Neural progenitor cell (in vitro differentiated cells): ENCODE results near the gene VEPH1. TPM values are rescaled to one million over a fixed set of nuclear protein-coding genes. Genes with fewer than 3 reads are reported as not detected.

Source experiments
- DNase-seq: peaks from one replicate; pipeline ENCODE4 v3.0.0-alpha.2; 2016; ENCODE audit warnings: low spot score
- H2AFZ ChIP-seq: fragments of 200-600 bp; sonication (generic); replicated peaks from 2 replicates; pipeline ENCODE4 v1.6.1; 2016; ENCODE audit warnings: antibody characterized with exemption
- H3F3A ChIP-seq: fragments of 200-600 bp; sonication (generic); 2 replicates; pipeline ENCODE4 v1.6.1; 2016; ENCODE audit warnings: antibody characterized with exemption, low read depth
- H3K27ac ChIP-seq: fragments of 200-600 bp; sonication (generic); 2 replicates; pipeline ENCODE4 v1.5.1; 2016; ENCODE audit warnings: mild to moderate bottlenecking
- H3K27me3 ChIP-seq: fragments of 200-600 bp; sonication (generic); 2 replicates; pipeline ENCODE4 v1.6.1; 2016; ENCODE audit warnings: mild to moderate bottlenecking, moderate library complexity
- H3K36me3 ChIP-seq: fragments of 200-600 bp; sonication (generic); 2 replicates; pipeline ENCODE4 v1.5.1; 2016
- H3K4me1 ChIP-seq: fragments of 200-600 bp; sonication (generic); 2 replicates; pipeline ENCODE4 v1.6.1; 2016; ENCODE audit warnings: mixed run types
- H3K4me2 ChIP-seq: fragments of 200-600 bp; sonication (generic); 2 replicates; pipeline ENCODE4 v1.6.1; 2016
- H3K4me3 ChIP-seq: fragments of 200-600 bp; sonication (generic); 2 replicates; pipeline ENCODE4 v1.5.1; 2016
- H3K79me2 ChIP-seq: fragments of 200-600 bp; sonication (generic); 2 replicates; pipeline ENCODE4 v1.6.1; 2016; ENCODE audit warnings: low read depth
- H3K9ac ChIP-seq: fragments of 200-600 bp; sonication (generic); 2 replicates; pipeline ENCODE4 v1.6.1; 2016
- H3K9me3 ChIP-seq: fragments of 200-600 bp; sonication (generic); 2 replicates; pipeline ENCODE4 v1.5.1; 2016; ENCODE audit warnings: low read depth
- H4K20me1 ChIP-seq: fragments of 200-600 bp; sonication (generic); 2 replicates; pipeline ENCODE4 v1.6.1; 2016; ENCODE audit warnings: low read depth
- H3K27ac Mint-ChIP-seq: 3 replicates; pipeline ENCODE4 v1.8.0; 2021; ENCODE audit warnings: mixed read lengths
- H3K27me3 Mint-ChIP-seq: 2 replicates; pipeline ENCODE4 v1.8.0; 2022; ENCODE audit warnings: low read depth, mild to moderate bottlenecking, inconsistent platforms, moderate library complexity, mixed read lengths; ENCODE audit not compliant: insufficient read depth
- H3K36me3 Mint-ChIP-seq: 3 replicates; pipeline ENCODE4 v1.8.0; 2021; ENCODE audit warnings: mixed read lengths
- H3K4me1 Mint-ChIP-seq: 3 replicates; pipeline ENCODE4 v1.8.0; 2021; ENCODE audit warnings: mixed read lengths
- H3K4me3 Mint-ChIP-seq: 3 replicates; pipeline ENCODE4 v1.8.0; 2021; ENCODE audit warnings: mild to moderate bottlenecking, moderate library complexity, mixed read lengths
- H3K9me3 Mint-ChIP-seq: 3 replicates; pipeline ENCODE4 v1.8.0; 2020; ENCODE audit warnings: mixed read lengths
- EZH2 ChIP-seq: fragments of 200-600 bp; sonication (generic); IDR thresholded peaks from 2 replicates; pipeline ENCODE4 v1.6.1; 2017; ENCODE audit warnings: antibody characterized with exemption, mild to moderate bottlenecking, moderate library complexity
- EZH2phosphoT487 ChIP-seq: fragments of 200-600 bp; sonication (generic); IDR thresholded peaks from 2 replicates; pipeline ENCODE4 v1.6.1; 2017; ENCODE audit warnings: antibody characterized with exemption
- total RNA-seq: library from RNA; depleted of rRNA; stranded (reverse); fragments of >200 nt; gene quantifications from 2 replicates; pipeline ENCODE4 v1.2.3, GENCODE V29; 2015; ENCODE audit warnings: low replicate concordance
- TF ChIP-seq, protein P1 (sequence below): fragments of 200-600 bp; sonication (generic); IDR thresholded peaks from 2 replicates; pipeline ENCODE4 v1.5.1; 2017; ENCODE audit warnings: antibody characterized with exemption, mild to moderate bottlenecking

VEPH1 gene
- total RNA-seq, 1 donor from 2014 or later: not detected

DNA sequence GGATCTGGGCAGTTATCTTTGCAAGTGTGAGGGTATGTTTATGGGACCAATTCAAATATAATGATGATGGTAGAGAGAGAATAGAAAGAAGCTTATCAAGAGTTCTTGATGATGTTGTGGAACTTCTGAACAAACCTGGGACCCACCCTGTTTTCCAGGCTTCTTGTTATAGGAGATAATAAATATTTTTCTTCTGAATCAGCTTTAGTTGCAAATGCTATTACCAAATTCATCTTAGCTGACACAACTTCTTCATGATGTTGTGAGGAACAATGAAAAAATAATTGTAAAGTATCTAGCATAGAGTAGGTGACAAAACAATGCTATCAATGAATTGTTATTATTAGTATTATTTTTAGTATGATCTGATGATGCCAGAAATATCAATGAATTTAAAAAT lies 110.1 kb downstream of the VEPH1 start:
- no peak overlapping the region for H3K4me2 ChIP-seq
- H3K36me3 ChIP-seq: no peaks in the 10 kb centered on the region
- Mint-ChIP-seq H3K4me1 (peaks cover 4% of the 10 kb centered on the region), H3K27ac (no peak overlapping the region), H3K4me3 (no peak overlapping the region), H3K9me3 (peaks cover 38% of the 10 kb centered on the region), H3K27me3 (no peaks in the 10 kb centered on the region), H3K36me3 (peaks cover 29% of the 10 kb centered on the region)
- TF ChIP-seq, protein P1, sequence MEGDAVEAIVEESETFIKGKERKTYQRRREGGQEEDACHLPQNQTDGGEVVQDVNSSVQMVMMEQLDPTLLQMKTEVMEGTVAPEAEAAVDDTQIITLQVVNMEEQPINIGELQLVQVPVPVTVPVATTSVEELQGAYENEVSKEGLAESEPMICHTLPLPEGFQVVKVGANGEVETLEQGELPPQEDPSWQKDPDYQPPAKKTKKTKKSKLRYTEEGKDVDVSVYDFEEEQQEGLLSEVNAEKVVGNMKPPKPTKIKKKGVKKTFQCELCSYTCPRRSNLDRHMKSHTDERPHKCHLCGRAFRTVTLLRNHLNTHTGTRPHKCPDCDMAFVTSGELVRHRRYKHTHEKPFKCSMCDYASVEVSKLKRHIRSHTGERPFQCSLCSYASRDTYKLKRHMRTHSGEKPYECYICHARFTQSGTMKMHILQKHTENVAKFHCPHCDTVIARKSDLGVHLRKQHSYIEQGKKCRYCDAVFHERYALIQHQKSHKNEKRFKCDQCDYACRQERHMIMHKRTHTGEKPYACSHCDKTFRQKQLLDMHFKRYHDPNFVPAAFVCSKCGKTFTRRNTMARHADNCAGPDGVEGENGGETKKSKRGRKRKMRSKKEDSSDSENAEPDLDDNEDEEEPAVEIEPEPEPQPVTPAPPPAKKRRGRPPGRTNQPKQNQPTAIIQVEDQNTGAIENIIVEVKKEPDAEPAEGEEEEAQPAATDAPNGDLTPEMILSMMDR: no peak
- TF ChIP-seq EZH2 (no peak), EZH2phosphoT487 (no peak)
- H4K20me1 ChIP-seq: no peaks in the 10 kb centered on the region
- no peaks in the 10 kb centered on the region for H3F3A ChIP-seq
- no peak overlapping the region for H3K4me3 ChIP-seq
- no peaks in the 10 kb centered on the region for H3K27me3 ChIP-seq
- no peaks in the 10 kb centered on the region for H3K9me3 ChIP-seq
- H3K79me2 ChIP-seq: no peaks in the 10 kb centered on the region
- H2AFZ ChIP-seq: no peak overlapping the region
- peaks cover 2% of the 10 kb centered on the region for H3K4me1 ChIP-seq
- DNase-seq: no peak
- H3K9ac ChIP-seq: no peak overlapping the region
- H3K27ac ChIP-seq: no peak overlapping the region

DNA sequence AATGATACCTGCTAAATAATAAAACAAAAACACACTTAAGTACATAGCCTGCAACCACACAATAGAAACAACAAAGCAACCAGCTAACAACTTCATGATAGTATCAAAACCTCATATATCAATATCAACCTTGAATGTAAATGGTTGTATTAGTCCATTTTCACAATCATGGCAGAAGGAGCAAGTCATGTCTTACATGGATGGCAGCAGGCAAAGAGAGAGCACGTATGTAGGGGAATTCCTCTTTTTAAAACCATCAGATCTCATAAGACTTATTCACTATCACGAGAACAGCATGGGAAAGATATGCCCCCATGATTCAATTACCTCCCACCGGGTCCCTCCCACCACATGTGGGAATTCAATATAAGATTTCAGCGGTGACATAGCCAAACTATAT lies 111.1 kb downstream of the VEPH1 start:
- no peaks in the 10 kb centered on the region for H3F3A ChIP-seq
- Mint-ChIP-seq H3K4me1 (peaks cover 12% of the 10 kb centered on the region), H3K9me3 (peaks cover 29% of the 10 kb centered on the region), H3K27ac (no peak overlapping the region), H3K27me3 (no peaks in the 10 kb centered on the region), H3K4me3 (no peak overlapping the region), H3K36me3 (peaks cover 23% of the 10 kb centered on the region)
- no peak for TF ChIP-seq EZH2phosphoT487
- TF ChIP-seq, protein P1: no peak
- no peak for TF ChIP-seq EZH2
- no peak for DNase-seq
- no peaks in the 10 kb centered on the region for H3K9me3 ChIP-seq
- H3K79me2 ChIP-seq: no peaks in the 10 kb centered on the region
- peaks cover 10% of the 10 kb centered on the region for H3K4me1 ChIP-seq
- H3K4me3 ChIP-seq: no peak overlapping the region
- no peaks in the 10 kb centered on the region for H3K36me3 ChIP-seq
- H4K20me1 ChIP-seq: no peaks in the 10 kb centered on the region
- no peak overlapping the region for H3K4me2 ChIP-seq
- no peaks in the 10 kb centered on the region for H3K27me3 ChIP-seq
- no peak overlapping the region for H2AFZ ChIP-seq
- no peak overlapping the region for H3K27ac ChIP-seq
- H3K9ac ChIP-seq: no peak overlapping the region

DNA sequence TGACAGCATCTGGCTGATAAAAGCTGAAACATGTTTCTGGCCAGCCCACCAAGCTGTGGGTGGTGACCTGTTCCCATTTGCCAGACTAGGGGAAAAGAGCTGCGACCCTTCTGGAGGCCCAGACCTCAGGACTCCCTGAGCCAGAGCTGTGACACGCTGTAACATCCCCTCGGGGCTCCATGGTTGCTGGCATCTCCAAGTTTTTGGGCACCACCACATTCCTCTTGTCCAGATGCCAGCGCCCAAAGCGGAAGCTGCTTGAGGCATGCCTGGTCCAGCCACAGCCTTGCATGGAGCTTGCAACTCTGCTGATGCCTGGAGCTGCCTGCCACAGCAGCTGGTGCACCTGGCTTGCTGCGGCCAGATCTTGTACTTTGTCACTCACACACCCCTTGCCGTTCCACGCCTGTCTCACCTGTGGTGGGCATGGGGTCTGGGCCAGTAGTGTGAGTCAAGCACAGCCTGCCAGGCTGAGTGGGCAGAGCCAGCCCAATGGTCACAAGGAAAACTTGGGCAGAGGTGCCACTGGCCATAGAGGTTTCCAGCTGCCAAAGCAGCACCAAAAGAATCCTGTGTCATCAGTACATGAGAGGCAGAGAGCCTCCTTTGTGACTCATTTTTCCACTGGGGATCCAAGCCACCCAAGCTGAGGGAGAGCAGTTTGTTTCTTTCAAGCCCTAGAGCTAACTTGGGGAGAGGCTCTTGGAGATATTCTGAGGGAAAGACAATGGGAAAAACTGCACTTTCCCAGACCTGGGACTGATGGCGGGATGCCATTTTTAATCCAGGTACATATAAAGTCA lies 112.3 kb downstream of the VEPH1 start:
- DNase-seq: no peak
- H3K27ac ChIP-seq: no peak overlapping the region
- H3K4me1 ChIP-seq: peaks cover 10% of the 10 kb centered on the region
- no peak overlapping the region for H3K4me3 ChIP-seq
- no peaks in the 10 kb centered on the region for H3K79me2 ChIP-seq
- H3K36me3 ChIP-seq: no peaks in the 10 kb centered on the region
- H3K9me3 ChIP-seq: no peaks in the 10 kb centered on the region
- no peaks in the 10 kb centered on the region for H4K20me1 ChIP-seq
- H3K4me2 ChIP-seq: no peak overlapping the region
- H3K9ac ChIP-seq: no peak overlapping the region
- H3K36me3 Mint-ChIP-seq: peaks cover 20% of the 10 kb centered on the region
- H3K27ac Mint-ChIP-seq: no peak overlapping the region
- H3K9me3 Mint-ChIP-seq: peaks cover 19% of the 10 kb centered on the region
- no peaks in the 10 kb centered on the region for H3K27me3 ChIP-seq
- no peak overlapping the region for H2AFZ ChIP-seq
- H3F3A ChIP-seq: no peaks in the 10 kb centered on the region
- H3K4me3 Mint-ChIP-seq: no peak overlapping the region
- peaks cover 19% of the 10 kb centered on the region for H3K4me1 Mint-ChIP-seq
- TF ChIP-seq, protein P1: no peak
- TF ChIP-seq EZH2: no peak
- TF ChIP-seq EZH2phosphoT487: no peak
- peaks cover 2% of the 10 kb centered on the region for H3K27me3 Mint-ChIP-seq
